Fibroblast of lung (primary cell): ENCODE data around the gene LRRFIP1. TPM values are rescaled to one million over a fixed set of nuclear protein-coding genes. Genes with fewer than 3 reads are reported as not detected.

Experiments used
- DNase-seq, 2 donors: peaks; one replicate each; pipeline versions ENCODE4 v3.0.0 to v3.0.0-alpha.2; 2010; ENCODE audit warnings: low read depth in 2 of 2
- H2AFZ ChIP-seq: 2 replicates; pipeline ENCODE4 v1.5.1; 2012; ENCODE audit warnings: low read length, control low read depth, inconsistent platforms
- H3K27ac ChIP-seq: 2 replicates; pipeline ENCODE4 v1.5.1; 2011; ENCODE audit warnings: low read length, control low read depth; ENCODE audit not compliant: insufficient read depth
- H3K27me3 ChIP-seq: 2 replicates; pipeline ENCODE4 v1.5.1; 2011; ENCODE audit warnings: mild to moderate bottlenecking, low read length; ENCODE audit not compliant: control insufficient read depth, insufficient read depth
- H3K36me3 ChIP-seq: 2 replicates; pipeline ENCODE4 v1.5.1; 2011; ENCODE audit warnings: low read length; ENCODE audit not compliant: control insufficient read depth, insufficient read depth
- H3K4me1 ChIP-seq: 2 replicates; pipeline ENCODE4 v1.5.1; 2011; ENCODE audit warnings: low read length; ENCODE audit not compliant: control insufficient read depth, insufficient read depth; ENCODE audit errors: extremely low read depth
- H3K4me2 ChIP-seq: 2 replicates; pipeline ENCODE4 v1.5.1; 2011; ENCODE audit warnings: low read length, control low read depth; ENCODE audit not compliant: insufficient read depth; ENCODE audit errors: extremely low read depth
- H3K4me3 ChIP-seq, 4 experiments: fragments of 200-600 bp in 1 of 4; sonication (generic) in 1 of 4; replicated peaks in 1 of 4; 2 replicates each; pipeline ENCODE4 v1.5.1; 2011 to 2016; ENCODE audit warnings: low read length in 4 of 4, low read depth in 3 of 4, mild to moderate bottlenecking in 3 of 4, control low read depth in 2 of 4, inconsistent platforms in 1 of 4, mixed read lengths in 1 of 4; ENCODE audit not compliant: insufficient read depth in 1 of 4; ENCODE audit errors: control extremely low read depth in 1 of 4
- H3K79me2 ChIP-seq: 2 replicates; pipeline ENCODE4 v1.5.1; 2012; ENCODE audit warnings: mild to moderate bottlenecking, low read length, inconsistent platforms; ENCODE audit not compliant: control insufficient read depth, insufficient read depth
- H3K9ac ChIP-seq: 2 replicates; pipeline ENCODE4 v1.5.1; 2011; ENCODE audit warnings: mild to moderate bottlenecking, low read length, control low read depth; ENCODE audit not compliant: insufficient read depth
- H3K9me3 ChIP-seq: 2 replicates; pipeline ENCODE4 v1.5.1; 2012; ENCODE audit warnings: low read depth, low read length; ENCODE audit not compliant: control insufficient read depth, insufficient read depth
- H4K20me1 ChIP-seq: 2 replicates; pipeline ENCODE4 v1.5.1; 2011; ENCODE audit warnings: low read length; ENCODE audit not compliant: control insufficient read depth, insufficient read depth; ENCODE audit errors: extremely low read depth
- EZH2 ChIP-seq: IDR thresholded peaks from 2 replicates; pipeline ENCODE4 v1.5.1; 2012; ENCODE audit warnings: low read length, control low read depth, mild to moderate bottlenecking; ENCODE audit errors: missing control alignments
- polyA plus RNA-seq, 2 donors: library from polyadenylated mRNA; depleted of rRNA in 1 of 2; stranded (reverse) in 1 of 2; unstranded in 1 of 2; fragments of >200 nt; gene quantifications; 2 replicates each; pipeline ENCODE4 v1.2.1, GENCODE V29; 2011 to 2012; ENCODE audit warnings: missing spikeins in 1 of 2
- total RNA-seq: library from RNA; depleted of rRNA; stranded (reverse); fragments of >200 nt; gene quantifications from 2 replicates; pipeline ENCODE4 v1.2.1, GENCODE V29; 2014
- TF ChIP-seq, protein P1 (sequence below), 2 donors: IDR thresholded peaks in 1 of 2; conservative IDR thresholded peaks in 1 of 2; 1 replicate in 1 of 2; 2 replicates in 1 of 2; pipeline ENCODE4 v1.5.1; 2011 to 2012; ENCODE audit warnings: low read length in 2 of 2, control low read depth in 1 of 2, inconsistent platforms in 1 of 2, low read depth in 1 of 2, mild to moderate bottlenecking in 1 of 2

Gene LRRFIP1
- total and polyA plus RNA-seq, 2 donors (not counting 1 experiment from before 2014, with no cell fraction given): 58.1 to 113 TPM

DNA sequence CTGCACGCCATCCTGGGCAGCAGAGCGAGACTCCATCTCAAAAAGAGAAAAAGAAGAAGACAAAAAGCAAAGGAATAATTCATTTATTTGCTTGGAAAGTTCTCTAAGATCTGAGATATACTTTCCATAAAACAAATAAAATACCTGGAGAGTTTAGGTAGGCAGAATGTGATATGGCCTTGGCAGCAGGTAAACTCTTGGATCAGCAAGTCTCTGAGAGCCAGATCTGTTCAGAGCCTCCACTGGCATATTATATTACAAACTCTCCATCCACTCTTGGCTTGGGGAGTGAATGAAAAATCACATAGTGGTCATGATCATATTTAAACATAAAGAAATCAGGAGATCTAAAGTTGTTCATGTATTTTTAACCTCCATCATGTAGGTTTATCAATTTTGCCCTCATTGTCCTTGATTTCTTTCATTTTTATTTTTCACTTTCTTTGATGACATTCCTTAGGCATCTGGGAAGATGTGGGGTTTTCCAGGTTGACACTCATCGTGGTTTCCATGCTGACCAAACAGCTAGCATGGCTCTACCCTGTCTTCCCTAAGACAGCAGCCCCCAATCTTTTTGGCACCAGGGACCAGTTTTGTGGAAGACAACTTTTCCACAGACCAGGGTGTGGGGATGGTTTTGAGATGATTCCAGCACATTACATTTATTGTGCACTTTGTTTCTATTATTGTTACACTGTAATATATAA is 10.2 kb downstream of the LRRFIP1 start:
- no peaks in the 10 kb centered on the region for H4K20me1 ChIP-seq
- TF ChIP-seq EZH2: no peak
- TF ChIP-seq, protein P1, sequence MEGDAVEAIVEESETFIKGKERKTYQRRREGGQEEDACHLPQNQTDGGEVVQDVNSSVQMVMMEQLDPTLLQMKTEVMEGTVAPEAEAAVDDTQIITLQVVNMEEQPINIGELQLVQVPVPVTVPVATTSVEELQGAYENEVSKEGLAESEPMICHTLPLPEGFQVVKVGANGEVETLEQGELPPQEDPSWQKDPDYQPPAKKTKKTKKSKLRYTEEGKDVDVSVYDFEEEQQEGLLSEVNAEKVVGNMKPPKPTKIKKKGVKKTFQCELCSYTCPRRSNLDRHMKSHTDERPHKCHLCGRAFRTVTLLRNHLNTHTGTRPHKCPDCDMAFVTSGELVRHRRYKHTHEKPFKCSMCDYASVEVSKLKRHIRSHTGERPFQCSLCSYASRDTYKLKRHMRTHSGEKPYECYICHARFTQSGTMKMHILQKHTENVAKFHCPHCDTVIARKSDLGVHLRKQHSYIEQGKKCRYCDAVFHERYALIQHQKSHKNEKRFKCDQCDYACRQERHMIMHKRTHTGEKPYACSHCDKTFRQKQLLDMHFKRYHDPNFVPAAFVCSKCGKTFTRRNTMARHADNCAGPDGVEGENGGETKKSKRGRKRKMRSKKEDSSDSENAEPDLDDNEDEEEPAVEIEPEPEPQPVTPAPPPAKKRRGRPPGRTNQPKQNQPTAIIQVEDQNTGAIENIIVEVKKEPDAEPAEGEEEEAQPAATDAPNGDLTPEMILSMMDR (conservative IDR thresholded peaks at IDR 0.05 in 1 of 2, IDR thresholded peaks at IDR 0.05 in 1 of 2; ENCODE audit: low read depth in 1 of 2, low read length in 2 of 2): no peak
- H3K9me3 ChIP-seq: no peaks in the 10 kb centered on the region
- H3K9ac ChIP-seq: no peak overlapping the region
- no peaks in the 10 kb centered on the region for H3K4me1 ChIP-seq
- no peaks in the 10 kb centered on the region for H3K27me3 ChIP-seq
- DNase-seq: no peak
- H2AFZ ChIP-seq: no peak overlapping the region
- no peak overlapping the region for H3K4me2 ChIP-seq
- no peak overlapping the region for H3K27ac ChIP-seq
- H3K79me2 ChIP-seq: no peaks in the 10 kb centered on the region
- no peaks in the 10 kb centered on the region for H3K36me3 ChIP-seq
- no peak overlapping the region for H3K4me3 ChIP-seq

DNA sequence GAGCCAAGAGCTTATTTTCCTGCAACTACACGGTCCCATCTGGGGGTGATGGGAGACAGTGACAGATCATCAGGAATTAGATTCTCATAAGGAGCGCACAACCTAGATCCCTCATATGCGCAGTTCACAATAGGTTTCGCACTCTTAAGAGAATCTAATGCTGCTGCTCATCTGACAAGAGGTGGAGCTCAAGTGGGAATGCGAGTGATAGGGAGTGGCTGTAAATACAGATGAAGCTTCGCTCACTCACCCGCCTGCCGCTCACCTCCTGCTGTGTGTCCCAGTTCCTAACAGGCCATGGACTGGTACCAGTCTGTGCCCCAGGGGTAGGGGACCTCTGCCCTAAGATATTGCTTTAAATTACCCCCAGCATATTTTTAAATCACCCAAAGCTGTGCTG is 10.8 kb downstream of the LRRFIP1 start:
- no peak overlapping the region for H3K4me2 ChIP-seq
- no peaks in the 10 kb centered on the region for H3K27me3 ChIP-seq
- H3K4me1 ChIP-seq: no peaks in the 10 kb centered on the region
- no peaks in the 10 kb centered on the region for H4K20me1 ChIP-seq
- H2AFZ ChIP-seq: no peak overlapping the region
- H3K79me2 ChIP-seq: no peaks in the 10 kb centered on the region
- H3K36me3 ChIP-seq: no peaks in the 10 kb centered on the region
- H3K9ac ChIP-seq: no peak overlapping the region
- H3K4me3 ChIP-seq: no peak overlapping the region
- TF ChIP-seq, protein P1 (conservative IDR thresholded peaks at IDR 0.05 in 1 of 2, IDR thresholded peaks at IDR 0.05 in 1 of 2; ENCODE audit: low read depth in 1 of 2, low read length in 2 of 2): no peak
- TF ChIP-seq EZH2: no peak
- H3K9me3 ChIP-seq: no peaks in the 10 kb centered on the region
- H3K27ac ChIP-seq: no peak overlapping the region
- no peak for DNase-seq

DNA sequence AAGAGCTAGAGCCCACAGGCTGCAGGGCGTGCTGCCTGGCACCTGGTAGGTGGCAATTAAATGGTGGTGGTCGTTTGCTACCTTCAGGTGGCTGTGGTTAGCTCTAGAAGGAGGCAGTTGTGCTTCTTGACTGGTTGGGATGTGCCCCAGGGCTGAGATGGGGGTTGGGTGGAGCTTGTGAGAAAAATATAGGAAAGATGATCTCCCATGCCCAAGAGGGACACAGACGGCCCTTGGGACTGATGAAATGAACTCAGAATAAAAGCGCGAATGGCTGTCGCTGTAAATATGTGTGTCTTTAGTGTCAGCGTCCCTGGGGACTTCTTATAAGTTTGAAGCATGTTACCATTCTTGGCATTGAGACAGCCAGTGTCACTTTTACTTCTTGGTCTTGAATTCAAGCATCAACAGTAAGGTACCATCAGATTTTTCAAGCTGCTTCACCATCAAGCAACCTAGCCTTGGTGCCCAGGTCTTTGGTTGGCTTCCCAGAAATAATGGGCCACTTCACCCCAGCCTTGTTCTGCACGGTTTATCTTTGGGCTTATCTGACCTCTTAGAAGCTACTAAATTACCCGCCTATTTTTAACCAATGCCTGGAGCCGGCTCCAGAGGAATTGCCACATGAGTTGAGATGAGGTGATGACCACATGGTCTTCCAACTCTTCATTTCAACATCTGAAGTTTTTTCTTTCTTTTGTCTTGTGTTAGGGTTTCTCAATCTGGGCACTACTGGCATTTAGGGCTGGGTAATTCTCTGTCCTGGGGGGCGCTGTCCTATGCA is 11.9 kb downstream of the LRRFIP1 start:
- Histone ChIP-seq H4K20me1 (no peaks in the 10 kb centered on the region), H3K27ac (no peak overlapping the region), H3K9me3 (no peaks in the 10 kb centered on the region), H3K4me3 (no peak overlapping the region), H3K79me2 (no peaks in the 10 kb centered on the region), H3K27me3 (no peaks in the 10 kb centered on the region), H2AFZ (no peak overlapping the region), H3K9ac (no peak overlapping the region), H3K36me3 (no peaks in the 10 kb centered on the region), H3K4me1 (no peaks in the 10 kb centered on the region), H3K4me2 (no peak overlapping the region)
- TF ChIP-seq, protein P1 (conservative IDR thresholded peaks at IDR 0.05 in 1 of 2, IDR thresholded peaks at IDR 0.05 in 1 of 2; ENCODE audit: low read depth in 1 of 2, low read length in 2 of 2): no peak
- TF ChIP-seq EZH2: no peak
- DNase-seq: no peak
